GM21723 (cell line): ENCODE data around the gene CHRNA4.

Source experiments
- ATAC-seq: cut with Tn5 transposase; IDR thresholded peaks from one replicate; pipeline ENCODE4 v1.9.1; 2021; ENCODE audit warnings: mild to moderate bottlenecking, moderate library complexity; ENCODE audit not compliant: unreplicated experiment

The CHRNA4 gene

DNA sequence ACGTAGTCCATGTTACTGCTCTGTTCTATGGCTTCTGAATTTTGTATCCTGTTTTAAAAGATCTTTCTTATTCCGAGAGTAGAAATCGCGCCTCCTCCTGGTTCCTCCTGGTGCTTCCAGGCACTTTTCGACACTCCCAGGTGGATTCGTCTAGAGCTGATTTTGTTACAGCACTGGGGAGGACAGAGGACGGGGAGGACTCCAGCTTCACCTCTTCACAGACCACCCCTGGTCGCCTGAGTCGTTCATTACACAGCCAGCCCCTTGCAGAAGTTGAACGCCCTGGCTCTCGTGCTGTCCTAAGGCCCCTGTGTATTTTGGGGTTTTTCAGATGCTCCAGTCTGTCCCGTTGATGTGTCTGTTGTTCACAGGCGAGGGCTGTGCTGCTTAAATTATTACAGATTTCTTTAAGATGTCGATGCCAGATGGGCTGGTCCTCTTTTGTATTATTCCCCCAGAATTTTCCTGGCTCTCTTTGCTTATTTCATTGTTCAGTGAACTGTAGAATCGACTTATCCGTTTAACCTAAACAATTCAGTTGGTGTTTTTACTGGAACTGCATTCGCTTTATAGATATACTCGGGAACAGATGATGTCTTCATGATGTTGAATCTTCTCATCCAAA is 37.7 kb downstream of the CHRNA4 start:
- ATAC-seq, result no peak

DNA sequence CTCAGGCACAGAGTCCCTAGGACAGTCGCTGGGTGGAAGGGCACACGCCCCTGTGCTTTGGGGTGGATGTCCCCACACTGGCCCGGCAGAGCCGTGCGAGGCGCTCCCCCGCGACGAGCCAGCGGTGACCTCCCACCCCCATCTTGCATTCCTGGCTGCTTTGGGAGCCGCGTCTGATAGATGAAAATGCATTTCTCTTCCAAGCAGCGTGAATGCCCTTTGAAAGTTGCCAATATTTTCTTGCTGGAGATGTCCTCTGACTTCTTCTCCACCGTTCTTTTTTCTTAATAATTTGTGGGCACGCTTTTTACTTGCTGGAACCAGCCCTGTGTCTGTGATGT is 38.2 kb downstream of the CHRNA4 start:
- no peak for ATAC-seq

DNA sequence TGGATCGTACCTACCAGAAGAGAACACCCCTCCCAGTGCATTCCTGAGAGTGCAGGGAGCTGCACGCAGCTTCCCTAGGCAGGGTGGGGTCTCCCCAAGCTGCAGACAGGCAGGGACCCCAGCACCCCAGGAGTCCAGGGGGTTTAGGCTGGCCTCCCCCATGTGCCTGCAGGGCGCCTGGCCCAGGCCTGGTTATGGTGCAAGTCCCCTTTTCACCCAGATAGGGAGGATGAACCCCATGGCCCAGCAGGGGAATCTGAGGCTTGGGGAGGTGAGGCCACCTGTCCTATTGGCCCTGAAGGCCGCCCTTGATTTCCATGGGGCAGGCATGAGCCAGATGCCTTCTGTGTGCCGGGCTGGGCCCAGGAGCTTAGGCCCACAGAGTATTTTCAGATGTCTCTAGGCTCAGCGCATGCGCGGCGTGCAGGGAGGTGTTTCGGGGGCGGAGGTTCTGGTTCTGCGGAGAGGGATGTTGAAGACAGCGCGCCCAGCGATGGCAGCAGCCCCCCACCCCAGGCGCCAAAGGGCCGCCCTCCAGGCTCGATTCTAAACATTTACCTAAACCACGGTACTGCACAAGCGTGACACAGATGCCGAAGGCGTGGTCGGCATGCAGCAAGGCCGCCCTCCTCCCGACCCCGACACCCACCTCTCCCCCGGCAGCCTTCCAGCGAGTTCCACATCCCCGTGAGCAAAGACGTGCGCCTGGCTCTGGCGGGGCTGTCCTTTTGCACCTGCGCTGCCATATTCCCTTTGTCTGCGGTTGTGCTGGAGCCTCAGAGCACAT is 38.8 kb downstream of the CHRNA4 start:
- no peak for ATAC-seq

DNA sequence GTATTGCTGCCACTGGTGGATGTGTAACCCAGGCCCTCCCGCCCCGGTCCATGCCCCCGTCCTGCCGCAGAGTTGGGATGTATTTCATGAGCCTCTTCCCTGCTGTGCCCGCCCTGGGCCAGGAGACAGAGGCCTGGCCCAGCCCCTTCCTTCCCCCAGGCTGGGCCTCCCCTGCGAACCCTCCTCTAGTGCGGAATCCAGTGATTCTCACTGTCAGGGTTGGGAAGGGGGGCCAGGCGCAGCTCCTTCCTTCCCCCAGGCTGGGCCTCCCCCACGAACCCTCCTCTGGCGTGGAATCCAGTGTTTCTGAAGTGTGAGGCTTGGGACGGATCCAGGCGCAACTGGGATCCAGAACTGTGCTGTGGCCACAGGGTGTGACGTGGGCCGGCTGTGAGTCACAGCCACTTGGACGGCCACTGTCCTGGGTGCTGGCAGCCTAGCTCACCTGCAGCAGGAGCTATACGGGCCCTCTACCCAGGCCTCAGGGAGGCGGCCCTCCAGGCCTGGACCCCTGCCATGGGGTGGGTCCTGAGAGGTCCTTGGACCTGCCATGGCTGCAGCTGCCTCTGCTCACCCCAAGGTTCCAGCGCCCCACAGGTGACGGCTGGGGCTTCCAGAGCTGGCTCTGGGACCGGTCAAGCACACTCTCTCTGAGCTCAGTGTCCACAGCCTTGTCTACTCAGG is 39.9 kb downstream of the CHRNA4 start:
- no peak for ATAC-seq

DNA sequence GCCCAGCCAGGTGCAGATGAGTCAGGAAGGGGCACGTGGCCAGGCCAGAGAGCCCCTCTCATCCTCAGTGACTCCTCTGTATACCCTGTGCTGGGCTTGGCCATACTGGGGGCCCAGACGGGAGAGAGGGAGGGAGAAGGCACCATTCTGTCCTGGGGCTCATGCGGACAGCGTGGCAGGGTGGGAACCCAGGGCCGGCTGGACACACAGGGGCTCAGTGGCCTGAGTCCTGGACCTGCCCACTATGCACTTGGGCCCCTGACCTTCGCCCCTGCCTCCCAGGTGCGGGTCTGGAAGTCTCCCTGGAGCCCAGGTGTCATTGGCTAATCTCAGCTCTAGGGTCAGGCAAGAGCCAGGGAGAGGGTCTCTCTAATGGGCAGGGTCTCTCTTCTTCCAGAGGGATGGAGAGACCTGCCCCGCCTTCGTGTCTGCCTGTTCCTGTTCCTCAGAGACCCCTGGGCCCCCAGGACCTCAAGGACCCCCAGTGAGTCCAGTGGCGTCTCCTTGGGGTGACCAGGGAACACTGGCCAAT is 40.5 kb downstream of the CHRNA4 start:
- ATAC-seq, result no peak

DNA sequence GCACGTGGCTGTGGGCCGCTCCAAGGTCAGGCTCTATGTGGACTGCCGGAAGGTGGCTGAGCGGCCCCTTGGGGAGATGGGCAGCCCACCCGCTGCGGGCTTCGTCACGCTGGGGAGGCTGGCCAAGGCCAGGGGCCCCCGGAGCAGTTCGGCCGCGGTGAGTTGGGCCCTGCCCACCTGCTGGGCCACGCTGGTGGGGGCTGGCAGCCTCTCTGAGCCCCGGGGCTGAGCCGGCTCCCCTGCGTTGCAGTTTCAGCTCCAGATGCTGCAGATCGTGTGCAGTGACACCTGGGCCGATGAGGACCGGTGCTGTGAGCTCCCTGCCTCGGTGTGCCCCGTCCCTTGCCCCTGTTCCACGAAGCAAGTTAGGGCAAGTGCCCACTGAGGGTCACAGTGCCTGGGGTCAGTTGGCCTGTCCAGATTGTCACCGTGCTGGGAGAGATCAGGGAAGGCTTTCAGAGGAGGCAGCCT is 41.1 kb downstream of the CHRNA4 start:
- no peak for ATAC-seq

DNA sequence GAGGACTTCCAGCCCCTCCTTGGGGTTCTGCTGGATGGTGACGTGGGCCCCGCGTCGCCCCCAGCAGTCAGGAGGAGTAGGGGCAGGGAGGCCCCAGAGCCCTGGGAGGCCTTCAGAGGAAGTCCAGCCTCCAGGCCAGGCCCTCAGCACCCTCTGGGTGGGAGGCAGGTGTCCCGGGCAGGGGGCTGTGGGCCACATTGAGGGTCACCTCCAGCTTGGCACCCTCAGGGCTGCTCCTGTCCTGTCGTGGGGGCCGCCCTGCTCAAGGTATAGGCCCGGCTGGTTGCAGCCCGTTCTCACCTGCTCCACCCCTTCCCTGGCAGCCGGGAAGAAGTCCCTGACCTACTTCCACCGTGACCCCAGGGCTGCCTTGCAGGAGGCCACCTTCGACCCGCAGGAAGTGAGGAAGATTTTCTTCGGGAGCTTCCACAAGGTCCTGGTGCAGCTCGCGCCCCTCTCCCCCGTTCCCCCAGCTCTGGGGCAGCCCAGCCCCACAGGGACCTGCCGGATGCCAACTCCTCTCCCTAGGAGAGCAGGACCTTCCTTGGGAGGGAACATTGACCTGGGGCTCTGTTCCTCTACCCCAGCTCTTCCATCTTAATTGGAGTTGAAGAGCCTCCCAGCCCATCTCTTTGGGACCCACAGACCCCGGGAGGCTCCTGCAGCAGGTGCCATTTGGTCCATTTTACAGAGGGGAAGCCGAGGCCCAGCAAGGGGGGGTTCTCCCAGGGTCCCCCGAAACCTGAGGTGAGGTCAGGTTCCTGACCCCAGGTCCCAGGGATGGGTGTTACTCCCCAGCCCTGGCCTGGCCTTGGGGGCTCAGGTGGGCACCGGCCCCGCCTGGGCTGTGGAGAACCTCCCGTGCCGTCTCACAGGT is 41.7 kb downstream of the CHRNA4 start:
- no peak for ATAC-seq

DNA sequence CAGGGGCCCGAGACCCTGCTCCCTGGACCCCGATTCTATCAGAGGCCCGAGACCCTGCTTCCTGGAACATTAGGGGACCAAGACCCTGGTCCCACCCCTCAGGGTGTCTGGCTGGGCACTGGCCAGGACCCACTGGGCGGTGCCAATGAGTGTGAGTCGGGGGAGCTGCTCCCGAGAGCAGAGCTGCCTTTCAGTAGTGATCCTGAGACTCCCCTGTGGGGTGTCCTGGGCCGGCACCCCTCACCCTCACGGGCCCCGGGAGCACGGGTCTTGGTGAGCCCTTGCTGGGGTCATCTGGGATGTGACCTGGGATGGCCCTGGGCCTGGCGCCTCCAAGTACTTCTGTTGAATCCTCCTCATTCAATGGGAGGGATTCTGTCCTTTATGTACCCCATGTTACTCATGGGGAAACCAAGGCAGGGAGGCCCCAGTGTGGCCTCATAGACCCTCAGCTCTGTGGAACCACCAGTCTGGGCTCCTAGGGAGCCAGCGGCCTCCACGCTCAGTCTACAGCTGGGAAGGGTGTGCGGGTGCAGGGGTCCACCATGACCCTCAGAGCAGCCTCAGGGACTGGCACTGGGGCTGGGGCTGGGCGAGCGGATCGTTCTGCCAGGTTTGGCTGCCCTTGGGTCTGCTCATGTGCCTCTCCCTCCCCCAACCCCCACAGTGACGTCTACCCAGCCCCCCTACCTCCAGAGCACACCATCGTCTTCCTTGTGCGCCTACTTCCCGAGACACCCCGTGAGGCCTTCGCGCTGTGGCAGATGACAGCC is 42.6 kb downstream of the CHRNA4 start:
- ATAC-seq, result no peak

DNA sequence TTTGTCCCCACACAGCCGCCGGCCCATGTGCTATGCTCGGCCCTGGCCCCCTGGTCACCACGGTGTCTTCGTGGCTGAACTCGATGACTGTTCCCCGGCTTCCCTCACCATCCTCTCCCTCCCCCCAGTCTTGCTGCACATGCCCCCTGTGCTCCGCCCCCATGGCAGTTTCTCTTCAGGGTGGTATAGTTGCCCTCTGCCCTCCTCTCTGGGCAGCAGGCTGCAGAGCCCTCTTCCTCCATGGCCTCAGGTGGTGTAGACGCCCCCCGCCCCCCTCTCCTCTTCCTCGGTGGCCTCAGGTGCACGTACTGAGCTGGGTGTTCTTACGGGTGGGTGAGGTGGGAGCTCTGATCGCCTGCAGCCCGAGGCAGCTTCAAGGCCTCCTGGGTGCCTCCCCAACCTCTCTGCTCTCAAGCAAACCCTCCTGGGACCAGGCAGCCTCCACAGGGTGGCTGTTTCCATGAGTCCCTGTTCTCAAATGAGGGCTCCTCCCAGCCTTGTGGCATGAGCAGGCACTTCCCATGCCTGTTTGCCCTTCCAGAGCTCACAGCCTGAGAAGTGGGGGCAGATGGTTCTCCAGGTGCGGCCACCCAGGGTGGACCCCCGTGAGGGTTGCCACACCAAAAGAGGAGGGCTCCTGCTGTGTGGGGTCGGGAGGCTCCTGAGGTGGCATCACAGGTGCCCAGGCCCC is 43.4 kb downstream of the CHRNA4 start:
- no peak for ATAC-seq

DNA sequence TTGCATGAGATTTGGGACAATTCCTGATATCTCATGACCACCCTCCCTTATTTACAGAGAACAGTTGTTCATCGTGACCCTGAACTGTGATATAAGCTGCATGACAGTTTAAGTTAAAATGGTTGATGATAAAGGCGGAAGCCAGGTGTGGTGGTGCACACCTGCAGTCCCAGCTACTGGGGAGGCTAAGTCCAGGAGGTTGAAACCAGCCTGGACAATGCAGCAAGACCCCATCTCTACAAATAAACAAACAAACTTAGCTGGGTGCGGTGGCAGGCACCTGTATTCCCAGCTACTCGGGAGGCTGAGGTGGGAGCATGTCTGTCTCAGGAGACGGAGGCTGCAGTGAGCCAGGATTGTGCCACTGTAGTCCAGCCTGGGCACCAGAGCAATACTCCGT is 44.1 kb downstream of the CHRNA4 start:
- no peak for ATAC-seq

DNA sequence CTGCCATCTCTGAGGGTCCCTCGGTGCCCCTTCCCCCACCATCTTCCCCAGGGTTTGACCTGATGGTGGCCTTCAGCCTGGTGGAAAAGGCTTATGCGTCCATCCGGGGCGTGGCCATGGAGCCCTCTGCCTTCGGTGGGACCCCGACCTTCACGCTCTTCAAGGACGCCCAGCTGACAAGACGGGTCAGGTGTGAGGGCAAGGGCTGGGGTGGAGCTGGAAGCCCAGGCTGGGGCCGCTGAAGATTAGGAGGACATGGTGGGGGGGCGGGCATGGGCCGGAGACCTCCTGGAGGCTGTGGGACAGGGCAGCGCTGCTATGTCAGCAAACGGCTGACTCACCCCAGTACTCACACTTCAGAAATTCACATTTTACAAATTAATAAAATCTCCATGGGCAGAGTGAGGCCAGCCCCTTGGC is 44.6 kb downstream of the CHRNA4 start:
- no peak for ATAC-seq

DNA sequence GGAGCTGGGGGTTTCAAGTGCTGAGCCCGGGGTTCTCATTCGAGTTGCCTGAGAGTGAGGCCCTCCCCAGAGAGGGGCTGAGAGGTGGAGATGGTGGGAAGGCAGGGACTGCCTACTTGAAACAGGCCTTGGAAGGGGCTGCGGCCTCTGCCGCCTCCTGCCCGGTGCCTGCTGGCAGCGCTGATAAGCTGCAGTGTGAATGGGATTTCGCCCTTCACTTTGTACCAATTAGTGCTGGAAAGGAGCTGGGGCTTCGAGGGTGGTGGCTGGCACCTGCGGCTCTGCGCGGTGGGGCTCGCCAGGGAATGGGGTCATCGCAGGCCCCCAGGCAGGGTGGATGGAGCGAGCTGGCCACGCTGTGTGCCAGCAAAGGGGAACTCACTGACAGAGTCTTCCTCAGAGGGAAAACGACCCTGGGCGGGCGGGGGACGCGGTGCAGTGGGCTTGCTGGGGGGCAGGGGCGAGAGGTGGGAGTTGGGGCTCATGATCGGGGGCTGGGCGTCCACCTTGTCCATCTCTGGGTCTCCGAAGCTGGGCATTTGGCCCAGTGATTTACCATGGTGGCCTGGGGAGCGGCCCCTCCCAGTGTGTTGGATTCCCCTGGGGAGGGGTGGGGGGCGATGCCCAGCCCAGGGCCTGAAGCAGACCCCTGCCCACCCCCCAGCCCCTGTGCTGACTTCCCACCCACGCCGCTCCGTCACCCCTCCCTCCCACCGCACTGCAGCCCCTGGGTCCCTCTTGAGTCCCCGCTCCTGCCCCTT is 45.2 kb downstream of the CHRNA4 start:
- no peak for ATAC-seq

DNA sequence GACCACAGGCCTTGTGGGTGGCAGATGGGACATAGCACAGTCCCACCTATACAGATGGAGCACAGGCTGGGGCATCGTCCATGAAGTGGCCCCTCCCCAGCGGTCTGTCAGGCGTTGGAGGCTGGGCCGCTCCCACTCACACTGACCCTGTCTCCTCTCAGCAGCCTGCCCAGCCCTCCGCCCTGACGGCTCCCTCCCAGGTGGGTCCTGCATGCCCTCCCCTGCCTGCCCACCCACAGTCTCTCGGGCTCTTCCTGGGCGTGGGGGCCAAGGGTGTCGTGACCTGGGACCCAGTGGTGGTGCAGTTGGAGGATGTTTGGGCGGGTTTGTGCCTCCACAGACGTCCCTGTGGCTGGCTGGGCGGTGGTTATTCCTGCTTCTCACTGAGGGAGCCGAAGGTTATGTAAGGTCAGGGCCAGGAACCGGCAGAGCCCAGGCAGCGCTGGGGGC is 45.9 kb downstream of the CHRNA4 start:
- ATAC-seq, result no peak

DNA sequence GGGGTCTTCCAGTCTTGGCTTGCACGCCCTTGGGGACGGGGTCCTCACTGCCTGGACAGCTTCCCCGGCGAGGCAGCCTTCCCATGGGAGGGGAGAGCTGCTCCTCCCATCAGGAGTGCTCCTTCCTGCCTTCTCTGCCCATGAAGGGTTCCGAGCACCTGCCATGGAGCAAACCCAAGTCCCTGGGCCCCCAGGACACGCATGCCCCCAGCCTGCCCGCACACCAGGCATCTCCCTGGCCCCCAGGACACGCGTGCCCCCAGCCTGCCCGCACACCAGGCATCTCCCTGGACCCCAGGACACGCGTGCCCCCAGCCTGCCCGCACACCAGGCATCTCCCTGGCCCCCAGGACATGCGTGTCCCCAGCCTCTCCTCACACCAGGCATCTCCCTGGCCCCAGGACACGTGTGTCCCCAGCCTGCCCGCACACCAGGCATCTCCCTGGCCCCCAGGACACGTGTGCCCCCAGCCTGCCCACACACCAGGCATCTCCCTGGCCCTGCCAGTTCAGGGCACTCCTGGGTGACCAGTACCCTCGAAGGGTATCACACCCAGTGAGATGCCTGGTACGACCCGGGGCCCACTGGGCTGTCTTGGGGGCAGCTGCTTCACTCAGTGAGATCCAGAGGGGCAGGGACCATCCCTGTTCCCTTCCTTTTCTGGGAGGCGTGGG is 46.4 kb downstream of the CHRNA4 start:
- ATAC-seq, result no peak

DNA sequence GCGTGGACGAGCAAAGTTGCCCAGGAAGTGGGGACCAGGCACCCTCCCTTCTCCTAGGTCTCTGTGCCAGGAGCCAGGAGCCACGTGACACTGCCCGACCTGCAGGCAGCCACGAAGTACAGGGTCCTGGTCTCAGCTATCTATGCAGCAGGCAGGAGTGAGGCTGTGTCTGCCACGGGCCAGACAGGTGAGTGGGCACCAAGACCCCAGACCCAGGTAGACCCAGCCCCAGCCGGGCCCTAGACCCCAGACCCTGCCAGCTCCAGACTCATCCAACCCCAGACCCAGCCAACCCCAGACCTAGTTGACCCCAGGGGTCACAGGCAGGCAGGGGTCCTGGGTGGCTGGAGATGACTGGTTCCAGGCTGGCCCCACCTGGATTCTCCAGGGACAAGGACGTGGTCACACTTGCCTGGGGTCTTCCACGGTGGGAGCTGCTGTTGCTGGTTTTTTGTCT is 47.1 kb downstream of the CHRNA4 start:
- no peak for ATAC-seq

DNA sequence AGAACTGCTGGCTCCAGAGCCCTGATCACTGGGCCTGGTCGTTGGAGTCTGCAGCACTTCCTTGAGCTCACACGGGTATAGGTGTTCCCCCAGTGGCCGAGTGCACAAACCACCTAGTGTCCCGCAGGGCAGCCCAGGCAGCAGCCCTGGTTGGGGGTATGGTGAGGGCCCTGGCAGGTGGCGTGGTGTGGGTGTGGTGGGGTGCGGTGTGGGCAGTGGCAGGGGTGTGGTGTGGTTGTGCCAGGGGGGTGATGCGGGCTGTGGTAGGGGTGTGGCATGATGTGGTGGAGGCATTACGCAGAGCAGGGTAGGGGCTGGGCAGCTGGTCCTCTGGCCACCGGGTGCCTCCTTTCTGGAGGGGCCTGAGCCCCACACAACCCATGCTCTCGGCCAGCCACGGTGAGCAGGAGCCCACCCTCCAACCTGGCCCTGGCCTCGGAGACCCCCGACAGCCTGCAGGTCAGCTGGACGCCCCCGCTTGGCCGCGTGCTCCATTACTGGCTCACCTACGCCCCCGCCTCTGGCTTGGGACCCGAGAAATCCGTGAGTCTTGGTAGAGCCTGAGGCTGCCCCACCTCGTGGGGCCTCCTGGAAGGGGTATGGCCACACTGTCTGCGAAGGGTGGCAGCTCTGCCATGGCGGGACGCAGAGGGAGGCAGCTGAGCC is 47.7 kb downstream of the CHRNA4 start:
- ATAC-seq, result no peak

DNA sequence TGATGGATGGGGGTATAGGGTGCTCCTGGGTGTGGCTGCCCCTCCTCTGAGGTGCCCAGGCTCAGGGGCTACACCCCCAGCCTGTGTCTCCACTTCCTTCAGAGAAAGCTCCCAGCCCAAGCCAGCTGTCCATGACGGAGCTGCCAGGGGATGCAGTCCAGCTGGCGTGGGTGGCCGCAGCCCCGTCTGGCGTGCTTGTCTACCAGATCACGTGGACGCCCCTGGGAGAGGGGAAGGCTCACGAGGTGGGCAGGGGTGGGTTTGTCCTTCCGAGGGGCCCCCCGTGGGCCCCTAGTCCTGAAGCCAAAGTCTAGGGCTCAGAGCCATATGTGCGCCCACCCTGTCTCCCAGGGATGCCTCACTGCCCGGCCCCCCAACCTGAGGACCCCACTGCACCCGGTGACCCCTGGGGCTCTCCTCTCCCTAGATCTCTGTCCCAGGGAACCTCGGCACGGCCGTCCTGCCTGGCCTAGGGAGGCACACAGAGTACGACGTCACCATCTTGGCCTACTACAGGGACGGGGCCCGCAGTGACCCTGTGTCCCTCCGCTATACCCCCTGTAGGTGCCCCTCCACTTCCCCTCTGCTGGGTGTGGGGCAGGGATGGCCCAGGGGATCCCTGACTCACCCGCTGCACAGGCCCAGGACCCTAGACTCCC is 48.3 kb downstream of the CHRNA4 start:
- no peak for ATAC-seq
